H1 (cell line): ENCODE measurements around the gene CALCR. TPM values are rescaled to one million over a fixed set of nuclear protein-coding genes. Genes with fewer than 3 reads are reported as not detected.

Experiments
- EP300 ChIP-seq, 2 experiments: IDR thresholded peaks; 1 replicate in 1 of 2; 2 replicates in 1 of 2; pipeline ENCODE4 v1.6.1; 2011 to 2012; ENCODE audit warnings: low read depth in 2 of 2, low read length in 2 of 2, mild to moderate bottlenecking in 2 of 2, borderline replicate concordance in 1 of 2, inconsistent platforms in 1 of 2, moderate library complexity in 1 of 2
- RAD21 ChIP-seq, 2 experiments: IDR thresholded peaks in 1 of 2; conservative IDR thresholded peaks in 1 of 2; 2 replicates each; pipeline ENCODE4 v1.6.1; 2011; ENCODE audit warnings: low read depth in 2 of 2, low read length in 2 of 2, improper control_type of control experiment in 1 of 2, inconsistent platforms in 1 of 2, mild to moderate bottlenecking in 1 of 2, moderate library complexity in 1 of 2
- RFX5 ChIP-seq: IDR thresholded peaks from 2 replicates; pipeline ENCODE4 v1.6.1; 2011; ENCODE audit warnings: low read depth, low read length, improper control_type of control experiment, borderline replicate concordance
- SRF ChIP-seq: IDR thresholded peaks from 2 replicates; pipeline ENCODE4 v1.6.1; 2011; ENCODE audit warnings: mild to moderate bottlenecking, low read depth, low read length, moderate library complexity
- TEAD4 ChIP-seq: IDR thresholded peaks from 2 replicates; pipeline ENCODE4 v1.6.1; 2012; ENCODE audit warnings: low read depth, low read length, inconsistent platforms, mixed read lengths
- polyA plus RNA-seq, 7 experiments: library from polyadenylated mRNA; depleted of rRNA in 3 of 7; stranded (reverse) in 5 of 7; unstranded in 2 of 7; fragments of >200 nt in 5 of 7; fragments of 200-250 nt in 2 of 7; gene quantifications; 1 replicate in 5 of 7; 2 replicates in 1 of 7; 4 replicates in 1 of 7; pipeline versions ENCODE4 v1.2.1 to v1.2.3, GENCODE V29; 2011 to 2013; ENCODE audit warnings: missing spikeins in 2 of 7, mixed read lengths in 2 of 7
- total RNA-seq: library from RNA; stranded (reverse); fragmentation: NEBNext Ultra II Directional; extraction: Animal tissue kit (Norgen Biotek cat#: 25700); gene quantifications from 2 replicates; pipeline ENCODE4 v1.2.1, GENCODE V29; 2021

CALCR gene
- total and polyA plus RNA-seq, 2 of the 8 experiments (the other 6 are each of a cell fraction or from before 2014, with no cell fraction given): 1.0 to 3.6 TPM

DNA sequence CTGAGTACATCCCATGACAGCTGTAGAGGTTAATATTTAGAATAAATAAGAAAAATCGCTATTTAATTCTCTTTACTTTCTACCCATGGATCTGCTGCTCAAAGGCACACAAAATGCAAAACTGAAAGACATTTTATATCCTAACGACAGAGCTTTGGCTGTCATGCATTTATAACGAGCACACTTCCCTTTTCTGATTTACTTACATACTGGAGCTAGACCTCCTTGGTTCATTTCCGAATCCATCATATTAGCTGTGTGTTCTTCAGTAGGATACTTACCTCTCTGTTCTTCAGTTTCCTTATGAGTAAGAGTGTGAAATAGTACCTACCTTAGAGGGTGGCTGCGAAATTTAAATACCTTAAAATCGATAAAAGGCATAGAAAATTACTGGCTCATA lies 10.9 kb downstream of the CALCR start (continued):
- TF ChIP-seq EP300 (IDR thresholded peaks at IDR 0.05; ENCODE audit: borderline replicate concordance in 1 of 2, low read depth in 2 of 2, low read length in 2 of 2) (no peak), SRF (no peak), RAD21 (IDR thresholded peaks at IDR 0.05 in 1 of 2, conservative IDR thresholded peaks at IDR 0.05 in 1 of 2; ENCODE audit: low read depth in 2 of 2, low read length in 2 of 2) (no peak), TEAD4 (no peak), RFX5 (no peak)
